Trophoblast cell (in vitro differentiated cells and primary cell): Measurements from ENCODE around the gene PHF21A.
"Not testable (repeated sequence)": the region's sequence is repeated elsewhere in the genome, so short reads cannot be mapped to it uniquely, and the experiment has no call there.

Source experiments
- DNase-seq, 2 donors: peaks; one replicate each; pipeline ENCODE4 v3.0.0-alpha.2; 2016
- H2AFZ ChIP-seq: 2 replicates; pipeline ENCODE4 v1.6.1; 2013; ENCODE audit warnings: low read length, moderate library complexity, mild to moderate bottlenecking; ENCODE audit not compliant: insufficient read depth, poor library complexity
- H2AK5ac ChIP-seq: 2 replicates; pipeline ENCODE4 v1.6.1; 2013; ENCODE audit warnings: mild to moderate bottlenecking, low read length
- H2BK120ac ChIP-seq: 2 replicates; pipeline ENCODE4 v1.6.1; 2013; ENCODE audit warnings: low read length, mild to moderate bottlenecking, moderate library complexity; ENCODE audit not compliant: insufficient read depth, poor library complexity
- H2BK12ac ChIP-seq: 2 replicates; pipeline ENCODE4 v1.6.1; 2013; ENCODE audit warnings: mild to moderate bottlenecking, low read length, moderate library complexity
- H2BK5ac ChIP-seq: 2 replicates; pipeline ENCODE4 v1.6.1; 2013; ENCODE audit warnings: low read length, low read depth, moderate library complexity, mild to moderate bottlenecking; ENCODE audit not compliant: poor library complexity
- H3K14ac ChIP-seq: 2 replicates; pipeline ENCODE4 v1.6.1; 2013; ENCODE audit warnings: mild to moderate bottlenecking, low read length
- H3K18ac ChIP-seq: 2 replicates; pipeline ENCODE4 v1.6.1; 2013; ENCODE audit warnings: mild to moderate bottlenecking, low read length
- H3K23ac ChIP-seq: 2 replicates; pipeline ENCODE4 v1.6.1; 2013; ENCODE audit warnings: low read length
- H3K27ac ChIP-seq: 2 replicates; pipeline ENCODE4 v1.5.1; 2013; ENCODE audit warnings: low read depth, mild to moderate bottlenecking, inconsistent platforms, low read length, moderate library complexity
- H3K27me3 ChIP-seq: 2 replicates; pipeline ENCODE4 v1.6.1; 2013; ENCODE audit warnings: inconsistent platforms, mild to moderate bottlenecking, low read length, moderate library complexity; ENCODE audit not compliant: insufficient read depth
- H3K36me3 ChIP-seq, 2 experiments: 1 replicate in 1 of 2; 2 replicates in 1 of 2; pipeline ENCODE4 v1.6.1; 2013; ENCODE audit warnings: low read length in 2 of 2, mild to moderate bottlenecking in 2 of 2, moderate library complexity in 1 of 2; ENCODE audit not compliant: insufficient read depth in 2 of 2, control insufficient read depth in 1 of 2
- H3K4ac ChIP-seq: 2 replicates; pipeline ENCODE4 v1.6.1; 2013; ENCODE audit warnings: low read depth, mild to moderate bottlenecking, low read length, moderate library complexity
- H3K4me1 ChIP-seq, 2 experiments: 1 replicate in 1 of 2; 2 replicates in 1 of 2; pipeline ENCODE4 v1.6.1; 2013; ENCODE audit warnings: low read length in 2 of 2, mild to moderate bottlenecking in 2 of 2, moderate library complexity in 1 of 2; ENCODE audit not compliant: insufficient read depth in 2 of 2, control insufficient read depth in 1 of 2
- H3K4me2 ChIP-seq: 2 replicates; pipeline ENCODE4 v1.6.1; 2013; ENCODE audit warnings: inconsistent platforms, mild to moderate bottlenecking, low read length, moderate library complexity
- H3K4me3 ChIP-seq: 2 replicates; pipeline ENCODE4 v1.5.1; 2013; ENCODE audit warnings: mild to moderate bottlenecking, low read depth, low read length, inconsistent platforms
- H3K79me1 ChIP-seq: one replicate; pipeline ENCODE4 v1.6.1; 2013; ENCODE audit warnings: low read length
- H3K79me2 ChIP-seq: 2 replicates; pipeline ENCODE4 v1.6.1; 2013; ENCODE audit warnings: low read length, mild to moderate bottlenecking; ENCODE audit not compliant: control insufficient read depth, insufficient read depth, poor library complexity
- H3K9ac ChIP-seq: 2 replicates; pipeline ENCODE4 v1.6.1; 2013; ENCODE audit warnings: mild to moderate bottlenecking, low read length
- H3K9me3 ChIP-seq: 2 replicates; pipeline ENCODE4 v1.6.1; 2013; ENCODE audit warnings: low read depth, mild to moderate bottlenecking, control low read depth, inconsistent platforms, low read length; ENCODE audit not compliant: insufficient read depth
- H4K12ac ChIP-seq: 2 replicates; pipeline ENCODE4 v1.6.1; 2013; ENCODE audit warnings: low read depth, mild to moderate bottlenecking, low read length, moderate library complexity
- H4K8ac ChIP-seq: 2 replicates; pipeline ENCODE4 v1.6.1; 2013; ENCODE audit warnings: low read depth, mild to moderate bottlenecking, low read length, moderate library complexity
- H4K91ac ChIP-seq: one replicate; pipeline ENCODE4 v1.6.1; 2013; ENCODE audit warnings: low read depth, mild to moderate bottlenecking, low read length, moderate library complexity
- WGBS: extraction: QIAGEN DNeasy Blood & Tissue Kit; methylation state at CpG from one replicate; pipeline ENCODE4 v1.1.7; 2013; ENCODE audit warnings: missing lambda C conversion rate; ENCODE audit not compliant: insufficient read length, insufficient coverage; ENCODE audit errors: extremely low coverage; 5-methylcytosine and 5-hydroxymethylcytosine counted together

Gene PHF21A

DNA sequence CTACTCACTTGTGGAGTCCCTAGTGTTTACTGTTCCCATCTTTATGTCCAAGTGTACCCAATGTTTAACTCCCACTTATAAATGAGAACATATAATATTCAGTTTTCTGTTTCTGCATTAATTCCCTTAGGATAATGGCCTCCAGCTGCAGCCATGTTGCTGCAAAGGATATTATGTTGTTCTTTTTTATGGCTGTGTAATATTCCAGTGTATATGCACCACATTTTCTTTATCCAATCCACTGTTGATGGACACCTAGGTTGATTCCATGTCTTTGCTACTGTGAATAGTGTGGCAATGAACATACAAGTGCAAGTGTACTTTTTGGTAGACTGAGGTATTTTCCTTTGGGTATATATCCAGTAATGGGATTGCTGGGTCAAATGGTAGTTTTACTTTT is 107.1 kb downstream of the PHF21A start:
- H2BK5ac ChIP-seq, H3K18ac ChIP-seq, H3K4me2 ChIP-seq, H3K79me2 ChIP-seq, H2AK5ac ChIP-seq, H4K8ac ChIP-seq, H3K4me1 ChIP-seq, H4K91ac ChIP-seq, DNase-seq, H3K9ac ChIP-seq, H3K9me3 ChIP-seq, H2AFZ ChIP-seq, H3K14ac ChIP-seq, H2BK12ac ChIP-seq, H3K36me3 ChIP-seq, H3K79me1 ChIP-seq, H3K4ac ChIP-seq, H3K27ac ChIP-seq, H2BK120ac ChIP-seq, H3K4me3 ChIP-seq, H4K12ac ChIP-seq, H3K27me3 ChIP-seq, H3K23ac ChIP-seq: not testable (repeated sequence)

- Histone ChIP-seq H3K27me3 (no peaks in the 10 kb centered on the region), H3K4me2 (no peak overlapping the region), H3K14ac (no peak overlapping the region), H3K23ac (no peak overlapping the region), H4K91ac (no peak overlapping the region), H4K12ac (no peak overlapping the region), H2AK5ac (no peak overlapping the region), H3K9ac (no peak overlapping the region), H2BK5ac (no peak overlapping the region), H3K9me3 (no peaks in the 10 kb centered on the region), H3K4ac (no peak overlapping the region), H3K79me1 (no peaks in the 10 kb centered on the region), H3K27ac (no peak overlapping the region), H3K18ac (no peak overlapping the region), H2AFZ (no peak overlapping the region), H2BK120ac (no peak overlapping the region), H4K8ac (no peak overlapping the region), H3K36me3 (no peaks in the 10 kb centered on the region), H3K4me1 (no peaks in the 10 kb centered on the region), H3K79me2 (no peaks in the 10 kb centered on the region), H3K4me3 (no peak overlapping the region), H2BK12ac (no peak overlapping the region)
- DNase-seq, result no peak
- whole genome bisulfite sequencing, result no CpG with 5 or more reads among the region's 2 CpGs
Observed at GRCh38 chr11:46012185-46012584, 109.1 kb downstream of the PHF21A start.

- Histone ChIP-seq H3K4me3 (no peak overlapping the region), H3K27me3 (no peaks in the 10 kb centered on the region), H4K91ac (no peak overlapping the region), H2BK5ac (no peak overlapping the region), H3K4ac (no peak overlapping the region), H3K36me3 (no peaks in the 10 kb centered on the region), H4K8ac (no peak overlapping the region), H2BK120ac (no peak overlapping the region), H3K79me1 (no peaks in the 10 kb centered on the region), H3K79me2 (no peaks in the 10 kb centered on the region), H3K4me1 (no peaks in the 10 kb centered on the region), H3K23ac (no peak overlapping the region), H3K14ac (no peak overlapping the region), H2AK5ac (no peak overlapping the region), H2BK12ac (no peak overlapping the region), H3K18ac (no peak overlapping the region), H3K4me2 (no peak overlapping the region), H3K9me3 (no peaks in the 10 kb centered on the region), H2AFZ (no peak overlapping the region), H4K12ac (no peak overlapping the region), H3K9ac (no peak overlapping the region), H3K27ac (no peak overlapping the region)
- no CpG with 5 or more reads among the region's 1 CpG for WGBS
- DNase-seq, result no peak
Observed at GRCh38 chr11:46010100-46010499, 111.2 kb downstream of the PHF21A start.

DNA sequence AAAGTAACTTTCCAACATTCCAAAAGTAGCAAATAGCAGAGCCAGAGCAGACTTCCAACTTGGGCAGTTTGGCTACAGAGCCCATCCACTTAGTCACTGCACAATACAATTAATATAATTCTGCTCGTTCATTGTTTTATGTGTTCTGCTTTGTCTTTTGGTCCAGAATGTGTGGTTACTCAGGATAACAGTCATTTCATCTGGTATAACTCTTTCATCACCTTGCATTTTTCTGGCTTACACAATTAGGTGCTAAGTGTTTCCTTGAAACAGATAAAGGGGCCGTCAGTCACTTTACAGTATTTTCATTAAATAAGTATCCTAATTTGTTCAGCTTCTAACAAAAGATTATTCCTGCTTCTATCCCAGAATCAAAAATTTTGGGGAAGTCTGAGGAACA is 111.6 kb downstream of the PHF21A start:
- no peak overlapping the region for H3K9ac ChIP-seq
- no peaks in the 10 kb centered on the region for H3K4me1 ChIP-seq
- no peak overlapping the region for H2BK5ac ChIP-seq
- H3K79me1 ChIP-seq, result no peaks in the 10 kb centered on the region
- H3K36me3 ChIP-seq, result no peaks in the 10 kb centered on the region
- WGBS, result no CpG with 5 or more reads among the region's 2 CpGs
- H4K8ac ChIP-seq, result no peak overlapping the region
- H3K27me3 ChIP-seq, result no peaks in the 10 kb centered on the region
- H3K4me2 ChIP-seq, result no peak overlapping the region
- H4K91ac ChIP-seq, result no peak overlapping the region
- DNase-seq, result peak in 1 of 2 donors; percentile 70
- H2AFZ ChIP-seq, result no peak overlapping the region
- no peak overlapping the region for H3K18ac ChIP-seq
- no peak overlapping the region for H3K4me3 ChIP-seq
- no peak overlapping the region for H2AK5ac ChIP-seq
- no peak overlapping the region for H3K27ac ChIP-seq
- H3K4ac ChIP-seq, result no peak overlapping the region
- no peak overlapping the region for H3K14ac ChIP-seq
- H3K23ac ChIP-seq, result no peak overlapping the region
- no peaks in the 10 kb centered on the region for H3K9me3 ChIP-seq
- H2BK12ac ChIP-seq, result no peak overlapping the region
- H2BK120ac ChIP-seq, result no peak overlapping the region
- no peak overlapping the region for H4K12ac ChIP-seq
- no peaks in the 10 kb centered on the region for H3K79me2 ChIP-seq
